Adrenal gland (tissue), 5 donors: ENCODE results near the gene PGM1.

Source experiments
- POLR2A ChIP-seq, 2 donors: fragments of 450-650 bp; IDR thresholded peaks; one replicate each; pipeline ENCODE4 v1.6.1; 2017; ENCODE audit warnings: antibody characterized with exemption in 2 of 2, mild to moderate bottlenecking in 2 of 2, moderate library complexity in 1 of 2
- TF ChIP-seq, protein P1 (sequence below), 6 experiments: fragments of 450-650 bp in 4 of 6; fragments of 200-600 bp in 2 of 6; sonication (generic) in 1 of 6; IDR thresholded peaks; 1 replicate in 5 of 6; 2 replicates in 1 of 6; pipeline versions ENCODE4 v1.5.1 to v1.8.0; 2016 to 2021; ENCODE audit warnings: antibody characterized with exemption in 6 of 6, mild to moderate bottlenecking in 2 of 6, moderate library complexity in 1 of 6
- donor health status: DM: no; HTN: no; CAD: no.

DNA sequence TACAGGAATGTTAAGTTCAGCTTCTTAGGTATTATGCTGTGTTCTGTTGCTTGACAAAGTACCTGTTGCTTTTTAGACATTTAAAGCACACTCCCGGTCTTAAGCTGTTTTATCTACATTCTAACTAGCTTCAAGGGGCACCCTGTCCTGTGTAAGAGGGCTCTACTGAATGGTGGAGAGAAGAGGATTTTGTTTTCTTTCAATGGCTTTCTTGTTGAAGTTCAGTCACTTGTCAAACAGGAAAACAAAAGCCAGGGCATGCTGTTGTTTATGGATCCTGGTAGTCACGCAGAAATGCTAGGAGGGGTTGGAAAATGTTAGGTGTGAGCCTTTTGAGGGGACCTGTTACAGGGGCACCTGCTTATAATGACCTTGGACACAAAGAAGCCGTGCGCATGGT lies 30.7 kb downstream of the PGM1 start:
- TF ChIP-seq POLR2A (IDR thresholded peaks at IDR 0.05), result no peak
- TF ChIP-seq, protein P1, sequence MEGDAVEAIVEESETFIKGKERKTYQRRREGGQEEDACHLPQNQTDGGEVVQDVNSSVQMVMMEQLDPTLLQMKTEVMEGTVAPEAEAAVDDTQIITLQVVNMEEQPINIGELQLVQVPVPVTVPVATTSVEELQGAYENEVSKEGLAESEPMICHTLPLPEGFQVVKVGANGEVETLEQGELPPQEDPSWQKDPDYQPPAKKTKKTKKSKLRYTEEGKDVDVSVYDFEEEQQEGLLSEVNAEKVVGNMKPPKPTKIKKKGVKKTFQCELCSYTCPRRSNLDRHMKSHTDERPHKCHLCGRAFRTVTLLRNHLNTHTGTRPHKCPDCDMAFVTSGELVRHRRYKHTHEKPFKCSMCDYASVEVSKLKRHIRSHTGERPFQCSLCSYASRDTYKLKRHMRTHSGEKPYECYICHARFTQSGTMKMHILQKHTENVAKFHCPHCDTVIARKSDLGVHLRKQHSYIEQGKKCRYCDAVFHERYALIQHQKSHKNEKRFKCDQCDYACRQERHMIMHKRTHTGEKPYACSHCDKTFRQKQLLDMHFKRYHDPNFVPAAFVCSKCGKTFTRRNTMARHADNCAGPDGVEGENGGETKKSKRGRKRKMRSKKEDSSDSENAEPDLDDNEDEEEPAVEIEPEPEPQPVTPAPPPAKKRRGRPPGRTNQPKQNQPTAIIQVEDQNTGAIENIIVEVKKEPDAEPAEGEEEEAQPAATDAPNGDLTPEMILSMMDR (IDR thresholded peaks at IDR 0.05), result no peak
